ENCODE results near the gene ATPAF2. TPM values are rescaled to one million over a fixed set of nuclear protein-coding genes. Genes with fewer than 3 reads are reported as not detected.

The ATPAF2 gene
- total RNA-seq, 1 donor from 2014 or later, result 18.4 TPM

- peaks cover 7% of the 10 kb centered on the region for H3K4me1 Mint-ChIP-seq (ENCODE audit: low read depth)
- H3K36me3 Mint-ChIP-seq (ENCODE audit: low read depth), result peaks cover 14% of the 10 kb centered on the region
- DNase-seq (ENCODE audit: low spot score), result no peak
- H3K27me3 Mint-ChIP-seq (ENCODE audit: low read depth), result no peaks in the 10 kb centered on the region
- no peak for TF ChIP-seq CTCF (IDR thresholded peaks at IDR 0.05)
- no peaks in the 10 kb centered on the region for H3K9me3 Mint-ChIP-seq (ENCODE audit: low read depth)
- no peak overlapping the region for H3K4me3 Mint-ChIP-seq (ENCODE audit: unreplicated experiment)
- H3K27ac Mint-ChIP-seq (ENCODE audit: unreplicated experiment), result no peak overlapping the region
Measured at GRCh38 chr17:18018411-18018921, 20.5 kb downstream of the ATPAF2 start.

GRCh38 chr17:18017958-18018357 lies 21.0 kb downstream of the ATPAF2 start:
- Mint-ChIP-seq H3K36me3 (ENCODE audit: low read depth) (peaks cover 14% of the 10 kb centered on the region), H3K9me3 (ENCODE audit: low read depth) (no peaks in the 10 kb centered on the region), H3K27ac (ENCODE audit: unreplicated experiment) (no peak overlapping the region), H3K27me3 (ENCODE audit: low read depth) (no peaks in the 10 kb centered on the region), H3K4me3 (ENCODE audit: unreplicated experiment) (no peak overlapping the region), H3K4me1 (ENCODE audit: low read depth) (peaks cover 7% of the 10 kb centered on the region)
- TF ChIP-seq CTCF (IDR thresholded peaks at IDR 0.05), result no peak
- DNase-seq (ENCODE audit: low spot score), result no peak

- no peak overlapping the region for H3K4me3 Mint-ChIP-seq (ENCODE audit: unreplicated experiment)
- peaks cover 7% of the 10 kb centered on the region for H3K4me1 Mint-ChIP-seq (ENCODE audit: low read depth)
- no peak for TF ChIP-seq CTCF (IDR thresholded peaks at IDR 0.05)
- no peaks in the 10 kb centered on the region for H3K9me3 Mint-ChIP-seq (ENCODE audit: low read depth)
- H3K27me3 Mint-ChIP-seq (ENCODE audit: low read depth), result no peaks in the 10 kb centered on the region
- no peak overlapping the region for H3K27ac Mint-ChIP-seq (ENCODE audit: unreplicated experiment)
- H3K36me3 Mint-ChIP-seq (ENCODE audit: low read depth), result peaks cover 16% of the 10 kb centered on the region
- DNase-seq (ENCODE audit: low spot score), result peak; percentile 21
Measured at GRCh38 chr17:18016426-18016825, 22.5 kb downstream of the ATPAF2 start.

- Mint-ChIP-seq H3K27ac (ENCODE audit: unreplicated experiment) (no peak overlapping the region), H3K9me3 (ENCODE audit: low read depth) (no peaks in the 10 kb centered on the region), H3K36me3 (ENCODE audit: low read depth) (peaks cover 10% of the 10 kb centered on the region), H3K27me3 (ENCODE audit: low read depth) (no peaks in the 10 kb centered on the region), H3K4me3 (ENCODE audit: unreplicated experiment) (no peak overlapping the region), H3K4me1 (ENCODE audit: low read depth) (peaks cover 7% of the 10 kb centered on the region)
- peak; percentile 15 for DNase-seq (ENCODE audit: low spot score)
- no peak for TF ChIP-seq CTCF (IDR thresholded peaks at IDR 0.05)
Measured at GRCh38 chr17:18015593-18015992, 23.4 kb downstream of the ATPAF2 start.

GRCh38 chr17:18014006-18014405 lies 25.0 kb downstream of the ATPAF2 start:
- no peak overlapping the region for H3K27ac Mint-ChIP-seq (ENCODE audit: unreplicated experiment)
- peak; percentile 48 for DNase-seq (ENCODE audit: low spot score)
- no peaks in the 10 kb centered on the region for H3K9me3 Mint-ChIP-seq (ENCODE audit: low read depth)
- H3K27me3 Mint-ChIP-seq (ENCODE audit: low read depth), result no peaks in the 10 kb centered on the region
- TF ChIP-seq CTCF (IDR thresholded peaks at IDR 0.05), result no peak
- H3K36me3 Mint-ChIP-seq (ENCODE audit: low read depth), result peaks cover 11% of the 10 kb centered on the region
- H3K4me1 Mint-ChIP-seq (ENCODE audit: low read depth), result peaks cover 12% of the 10 kb centered on the region
- H3K4me3 Mint-ChIP-seq (ENCODE audit: unreplicated experiment), result no peak overlapping the region
